Ovary (tissue), 9 donors: Measurements from ENCODE around the gene CRLF2. TPM values are rescaled to one million over a fixed set of nuclear protein-coding genes. Genes with fewer than 3 reads are reported as not detected.

ENCODE experiments used
- DNase-seq, 5 donors: peaks; one replicate each; pipeline ENCODE4 v3.0.0-alpha.2; 2019 to 2020
- H3K27ac ChIP-seq, 2 donors: fragments of 200-600 bp; one replicate each; pipeline versions ENCODE4 v1.5.1 to v1.8.0; 2019 to 2022
- H3K27me3 ChIP-seq: fragments of 200-600 bp; one replicate; pipeline ENCODE4 v1.8.0; 2022
- H3K36me3 ChIP-seq: fragments of 200-600 bp; sonication (generic); one replicate; pipeline ENCODE4 v1.5.1; 2019
- H3K4me1 ChIP-seq: one replicate; pipeline ENCODE4 v1.8.1; 2013; ENCODE audit warnings: mild to moderate bottlenecking, moderate library complexity; ENCODE audit not compliant: insufficient read depth
- H3K4me3 ChIP-seq: fragments of 200-600 bp; sonication (generic); one replicate; pipeline ENCODE4 v1.5.1; 2017
- H3K9me3 ChIP-seq, 2 donors: fragments of 200-600 bp in 1 of 2; sonication (generic) in 1 of 2; one replicate each; pipeline versions ENCODE4 v1.5.1 to v1.8.1; 2013 to 2019; ENCODE audit warnings: mild to moderate bottlenecking in 1 of 2, moderate library complexity in 1 of 2
- EP300 ChIP-seq: sonication (generic); formaldehyde crosslinking; IDR thresholded peaks from one replicate; pipeline ENCODE4 v1.6.1; 2017; ENCODE audit warnings: antibody characterized with exemption
- POLR2A ChIP-seq: fragments of 450-650 bp; IDR thresholded peaks from one replicate; pipeline ENCODE4 v1.6.1; 2017; ENCODE audit warnings: antibody characterized with exemption, mild to moderate bottlenecking, moderate library complexity
- WGBS, 3 donors: extraction: QIAGEN DNeasy Blood & Tissue Kit in 1 of 3; methylation state at CpG; one replicate each; pipeline versions ENCODE4 v1.1.5 to v1.1.7; 2013 to 2017; 5-methylcytosine and 5-hydroxymethylcytosine counted together
- intact Hi-C, 4 donors: fragments of 100-400 bp; cut with DNase I; formaldehyde crosslinking; loops; one replicate each; pipeline versions ENCODE4 v1.11.0 to v1.15.1; 2022 to 2023
- polyA plus RNA-seq, 2 donors: library from polyadenylated mRNA; stranded (reverse); fragments of 200-250 nt in 1 of 2; fragments of 350-450 nt in 1 of 2; fragmentation: Illumina TruSeq in 1 of 2; extraction: RNeasy Lipid Tissue Mini Kit (QIAGEN cat#74804) in 1 of 2; gene quantifications; one replicate each; pipeline ENCODE4 v1.2.3, GENCODE V29; 2013 to 2014
- total RNA-seq, 7 donors: library from RNA; depleted of rRNA in 2 of 7; stranded (reverse); fragments of >200 nt in 2 of 7; fragmentation: NEBNext Ultra II Directional in 3 of 7; extraction: Animal tissue kit (Norgen Biotek cat#: 25700) in 3 of 7; gene quantifications; one replicate each; pipeline versions ENCODE4 v1.1.0 to v1.2.4, GENCODE V29; 2016 to 2023
- TF ChIP-seq, protein P1 (sequence below), 3 donors: fragments of 450-650 bp in 2 of 3; fragments of 200-600 bp in 1 of 3; IDR thresholded peaks; one replicate each; pipeline versions ENCODE4 v1.5.1 to v1.8.0; 2016 to 2022; ENCODE audit warnings: antibody characterized with exemption in 3 of 3, mild to moderate bottlenecking in 1 of 3
- donor health status: DM: no; HTN: no; CAD: no; lungs with moderate emphysema.
- donor health status: DM: no; HTN: no; CAD: no.
- donor health status: Bipolar disorder and iron deficiency.
- donor health status: DM: yes; HTN: yes; CAD: no.
- donor health status: DM: no; HTN: no; CAD: no.
- donor health status: DM: yes; HTN: yes; CAD: no.

CRLF2 gene
- total and polyA plus RNA-seq, 9 donors = 0.25 TPM; not detected in 8

- intact Hi-C loops = no loop called here
Measured at GRCh38 chrX:1150569-1151347, 61.7 kb downstream of the CRLF2 start.

DNA sequence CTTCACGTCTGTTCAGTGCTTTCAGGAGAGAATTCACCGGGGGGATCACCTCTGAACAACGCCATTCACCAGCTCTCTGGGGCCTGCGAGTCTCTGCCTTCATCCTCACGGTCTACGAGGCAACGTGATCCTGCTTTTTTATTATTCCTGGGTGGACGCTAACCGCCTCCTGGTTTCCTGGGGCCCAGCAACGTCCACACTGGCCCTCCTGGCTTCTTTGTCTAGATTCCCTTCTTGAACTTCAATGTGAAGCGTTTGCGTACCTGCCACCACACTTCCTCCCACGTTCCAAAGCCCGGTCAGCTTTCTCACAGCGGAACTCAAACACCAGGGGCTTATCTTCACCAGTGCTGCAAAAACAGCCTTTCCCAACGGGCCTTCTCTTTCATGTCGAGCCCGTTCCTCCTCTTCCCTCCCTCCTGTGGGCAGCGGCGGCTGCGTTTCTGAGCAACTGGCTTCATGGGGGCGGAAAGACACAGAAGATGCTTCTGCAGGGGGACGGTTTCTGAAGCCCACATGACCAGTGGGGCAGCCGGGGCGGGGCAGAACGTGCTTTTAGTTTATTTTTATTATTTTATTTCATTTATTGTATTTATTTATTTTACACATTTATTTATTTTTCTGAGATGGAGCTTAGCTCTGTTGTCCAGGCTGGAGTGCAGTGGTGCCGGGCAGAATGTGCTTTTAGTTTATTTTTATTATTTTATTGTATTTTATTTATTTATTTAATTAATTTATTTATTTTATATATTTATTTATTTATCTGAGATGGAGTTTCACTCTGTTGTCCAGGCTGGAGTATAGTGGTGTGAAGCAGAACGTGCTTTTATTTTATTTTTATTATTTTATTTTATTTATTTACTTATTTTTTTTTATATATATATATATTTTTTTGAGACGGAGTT is 64.6 kb downstream of the CRLF2 start:
- Histone ChIP-seq H3K4me3 (no peak overlapping the region), H3K9me3 (no peaks in the 10 kb centered on the region), H3K27ac (no peak overlapping the region), H3K36me3 (no peaks in the 10 kb centered on the region), H3K27me3 (no peaks in the 10 kb centered on the region), H3K4me1 (no peaks in the 10 kb centered on the region)
- intact Hi-C loops = no loop called here
- 40 to 46% (median 42%) methylated on average over 29 of the region's 29 CpGs for WGBS, 3 donors
- no peak for DNase-seq
- TF ChIP-seq POLR2A (no peak), EP300 (no peak)
- TF ChIP-seq, protein P1, sequence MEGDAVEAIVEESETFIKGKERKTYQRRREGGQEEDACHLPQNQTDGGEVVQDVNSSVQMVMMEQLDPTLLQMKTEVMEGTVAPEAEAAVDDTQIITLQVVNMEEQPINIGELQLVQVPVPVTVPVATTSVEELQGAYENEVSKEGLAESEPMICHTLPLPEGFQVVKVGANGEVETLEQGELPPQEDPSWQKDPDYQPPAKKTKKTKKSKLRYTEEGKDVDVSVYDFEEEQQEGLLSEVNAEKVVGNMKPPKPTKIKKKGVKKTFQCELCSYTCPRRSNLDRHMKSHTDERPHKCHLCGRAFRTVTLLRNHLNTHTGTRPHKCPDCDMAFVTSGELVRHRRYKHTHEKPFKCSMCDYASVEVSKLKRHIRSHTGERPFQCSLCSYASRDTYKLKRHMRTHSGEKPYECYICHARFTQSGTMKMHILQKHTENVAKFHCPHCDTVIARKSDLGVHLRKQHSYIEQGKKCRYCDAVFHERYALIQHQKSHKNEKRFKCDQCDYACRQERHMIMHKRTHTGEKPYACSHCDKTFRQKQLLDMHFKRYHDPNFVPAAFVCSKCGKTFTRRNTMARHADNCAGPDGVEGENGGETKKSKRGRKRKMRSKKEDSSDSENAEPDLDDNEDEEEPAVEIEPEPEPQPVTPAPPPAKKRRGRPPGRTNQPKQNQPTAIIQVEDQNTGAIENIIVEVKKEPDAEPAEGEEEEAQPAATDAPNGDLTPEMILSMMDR (IDR thresholded peaks at IDR 0.05) = no peak

More at GRCh38 chrX:1150569-1151347, 61.7 kb downstream of the CRLF2 start:
- 72 to 81% (median 74%) methylated on average over 8 of the region's 8 CpGs for WGBS, 3 donors
- H3K4me3 ChIP-seq = no peak overlapping the region
- DNase-seq = no peak
- no peaks in the 10 kb centered on the region for H3K9me3 ChIP-seq
- H3K36me3 ChIP-seq = no peaks in the 10 kb centered on the region
- TF ChIP-seq POLR2A (no peak), EP300 (no peak)
- TF ChIP-seq, protein P1 (IDR thresholded peaks at IDR 0.05) = no peak
- no peak overlapping the region for H3K27ac ChIP-seq
- H3K4me1 ChIP-seq = no peaks in the 10 kb centered on the region
- H3K27me3 ChIP-seq = no peaks in the 10 kb centered on the region

DNA sequence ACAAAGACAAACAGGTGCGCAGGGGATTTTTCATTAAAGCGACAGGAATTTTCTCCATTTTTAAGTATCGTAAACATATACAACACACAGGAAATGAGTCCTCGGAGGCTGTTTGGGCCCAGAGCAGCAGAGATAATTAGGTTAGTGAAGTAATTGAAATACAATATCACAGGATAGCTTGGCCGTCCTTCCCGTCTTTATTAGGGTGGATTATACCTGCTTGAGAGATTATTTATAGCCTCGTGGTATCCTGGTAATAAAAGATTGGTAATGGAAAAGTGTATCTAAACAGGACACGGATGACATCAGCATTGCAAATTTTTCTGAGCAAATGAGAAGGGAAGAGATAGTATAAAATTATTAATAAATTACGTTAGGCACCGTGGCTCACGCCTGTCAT is 68.2 kb downstream of the CRLF2 start:
- H3K9me3 ChIP-seq = no peaks in the 10 kb centered on the region
- H3K4me1 ChIP-seq = no peaks in the 10 kb centered on the region
- H3K27ac ChIP-seq = no peak overlapping the region
- no peaks in the 10 kb centered on the region for H3K27me3 ChIP-seq
- H3K36me3 ChIP-seq = no peaks in the 10 kb centered on the region
- intact Hi-C loops = no loop called here
- WGBS, 3 donors = 50 to 54% (median 53%) methylated on average over 11 of the region's 11 CpGs
- DNase-seq = no peak
- TF ChIP-seq, protein P1 (IDR thresholded peaks at IDR 0.05) = no peak
- TF ChIP-seq EP300 = no peak
- no peak for TF ChIP-seq POLR2A
- H3K4me3 ChIP-seq = no peak overlapping the region

Other genes with a start within 250 kb of the CRLF2 start
- gene CSF2RA, start 56.2 kb upstream of the CRLF2 start, total RNA-seq = 1 to 10 TPM in 6 of 7 donors, under 1 TPM in 1; 0.73 to 5.2 (median 2.2) TPM
- 1 to 10 TPM; 1.3 to 8.0 TPM for gene CSF2RA, start 56.2 kb upstream of the CRLF2 start, polyA plus RNA-seq
- gene IL3RA, start 124.1 kb upstream of the CRLF2 start, total RNA-seq = 1 to 10 TPM in 6 of 7 donors, under 1 TPM in 1; 0.12 to 4.1 (median 1.8) TPM
- gene IL3RA, start 124.1 kb upstream of the CRLF2 start, polyA plus RNA-seq = 1 to 10 TPM; 4.7 to 5.1 TPM
- 100 to 1,000 TPM; 473 to 630 (median 519) TPM for gene SLC25A6, start 179.5 kb upstream of the CRLF2 start, total RNA-seq
- 100 to 1,000 TPM; 105 to 703 TPM for gene SLC25A6, start 179.5 kb upstream of the CRLF2 start, polyA plus RNA-seq
- gene ASMTL, start 240.3 kb upstream of the CRLF2 start, total RNA-seq = 10 to 100 TPM; 23.1 to 48.9 (median 40.7) TPM
- gene ASMTL, start 240.3 kb upstream of the CRLF2 start, polyA plus RNA-seq = 10 to 100 TPM; 21.3 to 45.4 TPM